Activated effector memory CD4-positive, alpha-beta T cell treated with Interleukin-2 at 50 U/mL for 16 hours (primary cell): ENCODE results near the gene TUBGCP6.
A peak's percentile ranks its signal among the peaks of the same experiment; 100 is the strongest.

Source experiments
- DNase-seq: peaks from one replicate; pipeline ENCODE4 v3.0.0-alpha.2; 2020

TUBGCP6 gene

DNA sequence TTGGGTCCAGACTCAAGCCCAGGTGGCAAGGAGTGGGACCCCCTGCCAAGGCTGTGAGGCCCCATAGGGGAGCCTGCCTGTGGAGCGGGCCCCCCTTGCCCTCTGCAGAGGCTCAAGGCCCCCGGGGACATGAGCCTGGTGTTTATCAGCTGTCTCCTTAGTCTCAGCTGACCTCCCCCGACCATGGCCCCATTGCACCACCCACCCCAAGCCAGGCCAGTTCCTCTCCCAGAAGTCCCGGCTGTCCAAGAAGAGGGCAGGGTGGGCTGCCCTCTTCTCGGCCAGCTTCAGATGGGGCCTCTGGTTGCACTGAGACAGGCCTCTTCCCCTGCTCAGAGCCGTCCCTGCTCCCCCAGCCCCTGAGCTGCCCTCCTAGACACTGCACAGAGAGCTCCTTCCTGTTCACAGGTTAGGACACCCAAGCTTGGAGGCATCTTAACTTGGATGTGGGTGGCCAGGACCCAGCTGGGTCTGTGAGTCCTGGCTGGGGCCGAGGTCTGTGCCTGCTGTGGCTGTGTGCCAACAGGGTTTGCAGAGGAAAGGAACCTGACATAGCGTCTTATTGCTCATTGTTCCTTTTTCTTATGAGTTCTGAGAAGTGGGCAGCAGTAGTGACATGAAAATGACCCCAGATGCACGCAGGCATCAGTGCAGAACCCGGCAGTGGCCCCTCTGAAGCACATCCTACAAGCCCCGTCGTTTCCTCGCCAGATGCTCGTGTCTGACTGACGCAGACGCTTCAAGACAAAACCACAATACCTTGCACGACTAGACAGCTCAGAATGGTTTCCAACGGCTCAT, 53.7 kb downstream of the TUBGCP6 start:
- peak; percentile 72 for DNase-seq

DNA sequence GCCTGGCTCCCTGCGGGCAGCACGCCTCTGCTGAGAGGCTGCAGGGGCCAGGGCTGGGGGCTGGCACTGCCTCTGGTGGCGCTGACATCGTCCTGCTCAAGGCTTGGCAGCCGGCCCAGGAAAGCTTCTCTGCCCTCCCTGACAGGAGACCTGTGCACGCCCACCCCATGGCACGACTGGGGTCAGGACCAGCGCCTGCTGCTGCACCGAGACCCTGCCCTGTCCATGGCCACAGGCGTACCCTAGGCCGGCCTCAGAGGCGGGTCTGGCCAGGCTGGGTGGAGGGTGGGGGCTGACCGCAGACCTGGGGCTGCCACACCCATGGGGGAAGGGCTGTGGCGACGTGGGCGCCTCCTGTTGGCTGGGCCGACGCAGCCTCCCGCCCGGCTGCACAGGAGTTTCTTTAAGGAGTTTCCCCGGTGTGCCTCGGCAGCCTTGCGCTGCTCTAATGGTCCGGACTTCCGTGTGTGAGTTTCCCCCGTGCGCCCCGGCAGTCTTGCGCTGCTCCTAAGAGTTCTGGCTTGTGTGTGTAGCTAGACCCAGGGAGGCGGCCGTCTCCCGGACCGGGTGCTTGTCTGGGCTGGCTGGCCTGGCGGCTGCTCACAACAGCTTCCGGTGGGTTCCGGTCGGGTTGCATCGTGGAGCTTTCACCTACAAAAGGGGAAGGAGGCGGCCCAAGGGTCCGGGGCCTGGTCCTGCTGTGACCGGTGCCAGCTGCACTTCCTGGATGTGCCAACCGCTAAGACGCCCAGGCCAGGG, 54.5 kb downstream of the TUBGCP6 start:
- peak; percentile 77 for DNase-seq

DNA sequence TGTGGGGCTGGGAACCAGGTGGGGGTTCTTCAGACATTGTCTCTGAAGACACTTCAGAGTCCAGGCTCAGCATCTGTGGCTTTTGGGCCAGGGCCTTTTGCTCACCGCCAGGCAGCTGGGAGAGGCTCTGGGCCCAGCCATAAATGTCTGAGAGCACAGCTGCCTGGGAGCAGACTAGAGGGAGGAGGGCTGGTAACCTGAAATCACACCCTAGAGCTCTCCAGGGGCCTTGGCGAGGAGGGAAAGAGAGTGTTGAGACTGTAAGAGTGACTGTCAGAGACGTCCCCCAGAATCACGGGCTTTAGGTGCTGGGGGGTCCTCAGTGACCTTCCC, 55.0 kb downstream of the TUBGCP6 start:
- DNase-seq: no peak

DNA sequence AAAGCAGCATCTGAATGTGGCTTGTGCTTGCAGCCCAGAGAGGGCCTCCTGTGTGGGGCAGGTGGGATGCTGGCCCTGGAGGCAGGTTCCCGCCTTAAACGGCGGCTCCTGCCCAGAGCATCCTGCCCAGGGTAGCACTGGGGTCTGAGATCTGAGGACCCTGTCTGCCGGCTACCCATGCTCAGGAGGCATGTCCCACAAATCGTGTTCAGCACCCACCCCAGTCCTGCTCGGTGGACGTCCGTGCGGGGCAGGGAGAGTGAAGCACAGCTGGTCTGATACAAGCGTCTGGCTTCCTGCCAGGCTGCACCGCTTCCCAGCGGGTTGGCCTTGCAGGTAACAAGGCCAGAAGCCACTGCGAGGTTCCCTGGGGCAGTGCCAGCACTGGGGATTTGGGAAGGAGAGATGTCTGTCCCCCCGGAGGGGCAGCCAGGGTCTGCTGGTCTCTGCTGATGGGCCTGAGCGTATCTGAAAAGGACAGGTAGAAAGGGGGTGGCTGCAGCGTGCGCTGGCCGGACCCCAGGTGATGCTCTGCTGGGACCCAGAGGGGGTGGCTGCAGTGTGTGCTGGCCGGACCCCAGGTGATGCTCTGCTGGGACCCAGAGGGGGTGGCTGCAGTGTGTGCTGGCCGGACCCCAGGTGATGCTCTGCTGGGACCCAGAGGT, 55.5 kb downstream of the TUBGCP6 start:
- DNase-seq: no peak

DNA sequence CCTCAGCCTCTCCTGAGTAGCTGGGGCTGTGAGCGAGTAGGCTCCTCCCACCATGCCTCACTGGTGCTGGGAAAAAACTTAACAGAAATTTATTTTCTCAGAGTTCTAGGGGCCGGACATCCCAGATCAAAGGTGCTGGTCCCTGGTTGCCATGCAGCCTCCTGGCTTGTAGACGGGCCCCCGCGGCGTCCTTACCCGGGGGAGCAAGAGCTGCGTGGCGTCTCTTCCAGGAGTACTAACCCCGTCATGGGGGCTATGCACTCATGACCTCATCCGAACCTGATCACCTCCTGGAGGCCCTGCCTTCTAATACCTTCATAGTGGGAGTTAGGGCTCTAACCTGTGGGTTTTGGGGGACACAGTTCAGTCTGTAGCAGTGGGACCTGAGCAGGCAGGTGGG, 56.5 kb downstream of the TUBGCP6 start:
- DNase-seq: no peak

DNA sequence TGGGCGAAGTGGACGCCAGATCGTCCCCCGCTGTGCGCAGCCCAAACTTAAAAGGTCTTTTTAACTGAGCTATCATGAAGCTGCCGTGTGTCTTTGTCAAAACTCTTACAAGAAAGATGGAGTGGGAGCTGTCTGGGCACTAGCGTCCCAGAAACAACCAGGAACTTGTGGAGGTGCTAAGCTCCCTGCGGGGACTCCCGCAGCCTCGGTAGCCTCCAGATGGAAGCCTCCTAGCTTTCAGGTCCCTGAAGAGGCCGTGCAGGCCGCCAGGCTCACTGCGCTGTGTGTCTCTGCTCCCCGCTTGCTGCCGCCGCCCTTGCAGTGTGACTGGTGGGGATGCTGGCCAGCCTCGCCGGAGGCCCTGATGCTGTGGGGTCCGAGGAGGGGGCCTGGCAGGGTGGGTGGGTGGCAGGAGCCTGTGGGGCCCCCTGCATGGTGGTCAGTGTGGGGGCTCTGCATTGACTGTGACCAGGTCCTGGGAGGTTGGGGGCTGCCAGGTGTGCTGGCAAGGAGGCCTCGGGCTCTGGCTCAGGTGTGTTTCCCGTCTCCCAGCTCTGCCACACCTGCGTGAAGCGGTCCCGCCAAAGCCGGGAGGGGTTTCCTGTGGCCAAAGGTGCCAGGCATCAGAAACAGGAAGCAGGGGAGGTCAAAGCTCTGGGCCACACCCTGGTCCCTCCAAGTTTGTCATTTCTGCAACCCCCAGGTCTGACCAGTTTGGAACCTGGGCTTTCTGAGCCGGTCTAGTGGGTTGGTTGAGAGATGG, 57.9 kb downstream of the TUBGCP6 start:
- no peak for DNase-seq

DNA sequence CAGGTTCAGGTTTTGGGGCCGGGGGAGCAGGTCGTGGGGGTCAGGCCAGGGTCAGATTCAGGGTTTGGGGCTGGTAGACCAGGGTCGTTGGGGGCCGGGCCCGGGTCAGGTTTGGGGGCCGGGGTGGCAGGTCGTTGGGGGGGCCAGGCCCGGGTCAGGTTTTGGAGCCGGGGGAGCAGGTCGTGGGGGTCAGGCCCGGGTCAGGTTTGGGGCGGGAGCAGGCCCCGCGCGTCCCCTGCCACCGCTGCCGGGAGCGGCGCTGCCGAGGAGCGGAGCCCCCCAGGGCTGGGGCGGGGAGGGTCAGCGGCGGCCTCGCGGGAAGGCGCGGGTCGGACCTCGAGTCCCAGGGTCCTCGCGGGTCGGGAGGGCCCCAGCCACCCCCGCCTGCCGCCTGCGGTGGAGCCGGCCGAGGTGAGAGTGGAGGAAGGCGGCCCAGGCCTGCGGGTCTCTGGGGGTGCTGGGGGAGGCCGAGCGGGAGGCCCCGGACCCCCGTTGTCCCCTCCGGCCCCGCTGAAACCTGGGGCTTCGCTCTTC, 58.6 kb downstream of the TUBGCP6 start:
- DNase-seq: no peak

DNA sequence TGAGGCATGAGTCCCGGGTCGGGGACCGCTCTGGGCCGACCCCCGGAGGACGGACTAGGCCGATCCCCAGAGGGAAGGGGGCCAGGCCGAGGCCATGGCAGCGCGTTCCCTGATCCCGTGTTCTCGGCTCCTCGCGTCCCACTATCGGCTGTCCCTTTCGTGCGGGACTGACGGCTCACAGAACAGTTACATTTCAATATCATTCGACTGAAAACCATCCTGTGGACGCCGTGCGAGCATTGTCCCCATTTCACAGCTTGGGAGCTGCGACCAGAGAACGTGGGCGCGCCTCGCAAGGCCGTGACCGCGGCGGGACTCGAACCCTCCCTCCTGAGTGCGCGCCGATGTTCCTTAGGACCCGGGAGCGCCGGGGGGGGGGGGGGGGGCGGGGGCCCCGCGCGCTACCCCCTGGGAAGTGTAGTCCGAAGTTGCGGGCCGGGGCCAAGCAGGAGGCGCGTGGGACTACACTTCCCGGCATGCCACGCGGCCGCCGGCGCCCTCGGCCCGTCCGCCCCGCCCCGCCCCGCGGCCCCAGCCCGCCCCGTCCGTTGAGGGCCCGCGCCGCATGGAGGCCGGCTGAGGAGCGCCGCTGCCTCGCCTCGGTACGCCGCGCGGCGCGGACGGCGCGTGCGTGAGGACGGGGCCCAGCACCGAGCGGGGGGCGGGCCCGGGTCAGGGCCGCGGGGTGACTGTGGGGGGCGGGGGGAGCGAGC, 59.3 kb downstream of the TUBGCP6 start, which contains the start of gene TRABD:
Gene TRABD (plus strand): TSS at position 539 of the 713 bp plus-strand sequence. CDS start 7,148 bp downstream, outside the sequence.
- DNase-seq: peak; percentile 83

DNA sequence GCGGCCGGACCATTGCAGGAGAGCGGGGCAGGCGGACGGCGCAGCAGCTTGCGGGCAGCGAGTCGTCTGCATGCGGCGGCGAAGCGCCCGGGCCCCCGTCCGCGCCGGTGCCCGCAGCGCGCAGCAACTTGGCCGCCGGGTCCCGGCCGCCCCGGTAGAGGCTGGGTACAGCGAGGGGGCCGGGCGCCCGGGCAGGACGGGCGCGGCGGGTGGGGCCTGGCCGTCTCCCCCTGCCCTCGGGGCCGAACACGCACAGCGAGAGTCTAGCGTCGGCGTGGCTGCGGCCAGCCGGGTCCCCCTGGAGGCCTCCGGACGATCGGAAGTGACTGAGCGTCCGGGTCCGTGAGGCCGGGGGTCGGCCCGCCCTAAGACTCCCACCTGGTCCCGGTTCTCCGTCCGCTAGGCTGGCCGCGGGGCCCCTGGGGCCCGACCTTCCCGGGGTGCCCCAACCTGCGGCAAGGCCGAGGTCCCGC, 59.9 kb downstream of the TUBGCP6 start:
- DNase-seq: no peak

DNA sequence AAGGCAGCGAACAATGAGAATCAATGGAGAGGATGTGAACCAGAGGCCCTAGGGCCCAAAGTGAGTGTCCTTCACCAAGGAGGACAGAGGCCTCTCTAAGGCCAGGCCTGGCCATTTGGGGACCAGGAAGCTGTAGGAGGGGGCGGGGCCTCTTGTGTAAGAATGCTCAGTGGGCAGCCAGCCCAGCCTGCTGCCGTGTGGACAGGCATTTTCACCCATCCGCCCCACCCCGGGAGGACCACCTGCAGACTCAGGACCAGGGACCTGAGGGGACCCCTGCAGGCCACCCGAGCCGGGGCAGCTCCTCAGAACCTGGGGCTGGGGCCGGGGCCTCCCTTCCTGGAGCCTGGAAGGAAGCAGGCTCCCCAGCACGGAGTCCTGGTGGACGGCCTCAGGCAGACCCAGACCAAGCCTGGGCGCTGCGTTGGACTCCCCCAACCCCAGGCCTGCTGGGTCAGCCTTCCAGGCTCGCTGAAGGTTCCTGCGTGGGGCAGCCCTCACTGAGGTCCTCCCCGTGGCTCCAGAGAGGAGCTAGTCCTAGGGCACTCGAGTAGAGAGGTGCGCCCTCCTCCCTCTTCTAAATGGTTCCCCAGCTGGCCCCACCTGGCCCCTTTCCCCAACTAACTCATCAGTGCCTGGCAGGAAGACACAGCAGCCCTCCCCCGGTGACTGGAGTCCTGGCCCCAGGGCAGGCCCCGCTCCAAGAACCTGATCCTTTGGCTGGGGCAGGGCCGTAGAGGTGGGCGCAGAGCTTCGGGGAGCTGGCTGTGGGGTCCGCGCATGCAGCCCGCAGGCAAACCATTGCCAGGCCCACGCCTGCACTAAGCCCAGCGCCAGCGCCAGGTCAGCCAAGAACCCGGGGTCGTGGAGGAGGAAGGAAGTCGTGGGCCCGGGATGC, 60.6 kb downstream of the TUBGCP6 start:
- DNase-seq: no peak

DNA sequence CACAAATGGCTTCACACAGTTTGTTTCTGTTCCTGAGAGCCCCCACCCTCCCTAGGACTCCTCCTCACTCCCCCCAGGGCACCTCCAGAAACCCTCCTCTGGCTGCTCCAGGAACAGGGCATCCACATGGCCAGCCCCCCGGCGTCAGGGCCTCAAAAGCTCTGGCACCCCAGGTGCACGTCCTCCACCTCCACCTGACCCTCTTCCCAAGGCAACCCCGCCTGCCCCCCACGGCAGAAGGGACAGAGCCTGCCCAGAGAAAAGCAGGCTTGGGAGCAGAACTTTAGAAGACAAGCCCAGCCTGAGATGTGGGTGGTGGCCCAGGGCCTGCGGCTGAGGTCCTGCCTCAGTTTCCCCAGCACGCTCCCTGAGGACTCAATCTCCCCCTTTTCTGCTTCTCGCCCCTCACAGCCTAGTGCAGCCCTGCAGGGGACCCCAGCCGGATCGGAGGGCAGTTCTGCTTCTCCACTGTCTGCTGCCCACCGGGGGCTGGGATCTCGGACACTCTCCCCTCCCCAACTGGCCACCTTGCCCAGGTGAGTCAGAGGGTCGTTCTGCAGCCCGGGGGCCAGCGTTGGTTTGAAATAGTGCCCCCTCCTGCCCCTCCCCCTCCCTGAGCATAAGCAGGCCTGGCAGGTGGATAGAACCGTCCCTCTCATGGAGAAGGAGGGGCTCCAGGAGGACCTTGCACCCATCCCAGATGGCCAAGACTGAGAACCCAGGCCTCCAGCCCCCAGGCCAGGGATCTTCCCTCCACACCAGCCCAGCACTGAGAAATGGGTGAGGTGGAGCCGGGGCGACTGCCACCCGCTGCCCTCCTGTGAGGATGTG, 61.5 kb downstream of the TUBGCP6 start:
- no peak for DNase-seq

DNA sequence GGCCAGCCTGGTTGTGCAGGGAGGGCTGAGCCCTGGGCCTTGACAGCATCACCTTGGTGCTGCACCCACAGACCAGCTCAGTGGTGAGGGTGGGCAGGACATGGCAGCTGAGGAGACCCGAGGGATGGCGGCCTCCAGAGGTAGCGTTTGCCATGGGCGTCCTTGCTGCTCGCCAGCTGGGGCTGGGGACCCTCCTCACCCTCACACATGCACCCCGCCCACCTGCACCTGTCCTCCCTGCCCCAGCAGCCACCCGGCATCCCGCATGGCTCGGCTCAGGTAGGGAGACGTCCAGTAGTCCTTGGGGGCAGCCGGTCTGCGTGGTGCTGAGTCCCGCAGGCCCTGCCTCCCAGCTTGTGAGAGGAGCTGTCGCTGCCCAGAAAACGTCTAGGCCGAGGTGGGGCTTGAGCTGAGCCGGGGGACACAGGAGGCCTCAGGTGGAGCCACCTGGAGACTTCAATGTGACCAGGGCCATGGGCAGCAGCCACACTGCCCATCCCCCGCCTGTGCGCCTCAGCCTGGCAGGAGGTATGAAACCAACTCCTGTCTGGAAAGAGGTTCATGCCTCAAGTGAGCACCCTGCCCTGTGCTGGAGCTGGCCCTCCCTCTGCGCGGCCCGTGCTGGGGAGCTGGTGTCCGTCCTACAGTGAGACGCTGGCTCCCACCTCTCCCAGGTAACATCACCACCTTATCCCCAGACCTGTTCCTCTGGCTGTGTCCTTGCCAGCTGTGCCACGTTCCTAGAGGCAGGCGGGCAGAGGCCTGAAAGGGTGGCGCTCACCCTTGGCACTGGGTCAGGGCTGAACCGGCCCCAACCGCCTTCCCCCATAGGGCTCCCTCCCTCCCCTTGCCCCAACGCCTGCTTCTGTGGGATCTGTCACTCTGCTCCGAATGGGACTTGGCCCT, 62.4 kb downstream of the TUBGCP6 start:
- no peak for DNase-seq

DNA sequence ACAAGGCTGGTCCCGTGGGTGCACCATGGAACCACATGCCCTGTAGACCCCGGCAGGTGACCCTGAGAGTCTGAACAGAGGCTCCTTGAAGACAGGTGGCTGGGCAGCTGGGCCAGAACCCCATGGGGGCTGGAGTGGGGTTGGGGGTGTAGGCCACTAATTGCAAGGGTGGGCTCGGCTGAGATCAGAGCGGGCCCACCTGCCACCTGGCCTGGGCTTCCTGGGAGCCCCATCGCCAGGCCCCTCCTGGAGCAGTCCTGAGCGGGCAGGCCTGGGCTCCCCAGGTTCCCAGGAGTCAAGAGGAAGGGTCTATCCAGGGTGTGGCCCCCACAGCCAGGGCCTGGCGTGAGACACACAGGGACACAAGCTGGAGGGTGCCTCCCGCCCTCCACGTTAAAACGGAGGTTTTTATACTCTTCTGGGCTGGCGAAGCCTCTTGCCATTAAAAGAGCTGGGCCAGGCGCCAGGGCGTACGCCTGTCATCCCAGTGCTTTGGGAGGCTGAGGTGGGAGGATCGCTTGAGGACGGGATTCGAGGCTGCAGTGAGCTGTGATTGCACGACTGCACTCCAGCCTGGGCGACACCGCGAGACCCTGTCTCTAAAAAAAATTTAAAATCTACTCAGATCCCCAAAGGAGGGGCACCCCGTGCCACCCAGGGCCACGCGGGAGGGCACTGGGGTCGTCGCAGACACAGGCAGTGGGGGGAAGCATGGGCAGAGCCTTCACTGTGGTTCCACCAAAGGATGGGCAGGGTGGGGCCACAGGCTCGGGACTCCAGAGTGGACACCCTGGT, 63.9 kb downstream of the TUBGCP6 start:
- DNase-seq: no peak

DNA sequence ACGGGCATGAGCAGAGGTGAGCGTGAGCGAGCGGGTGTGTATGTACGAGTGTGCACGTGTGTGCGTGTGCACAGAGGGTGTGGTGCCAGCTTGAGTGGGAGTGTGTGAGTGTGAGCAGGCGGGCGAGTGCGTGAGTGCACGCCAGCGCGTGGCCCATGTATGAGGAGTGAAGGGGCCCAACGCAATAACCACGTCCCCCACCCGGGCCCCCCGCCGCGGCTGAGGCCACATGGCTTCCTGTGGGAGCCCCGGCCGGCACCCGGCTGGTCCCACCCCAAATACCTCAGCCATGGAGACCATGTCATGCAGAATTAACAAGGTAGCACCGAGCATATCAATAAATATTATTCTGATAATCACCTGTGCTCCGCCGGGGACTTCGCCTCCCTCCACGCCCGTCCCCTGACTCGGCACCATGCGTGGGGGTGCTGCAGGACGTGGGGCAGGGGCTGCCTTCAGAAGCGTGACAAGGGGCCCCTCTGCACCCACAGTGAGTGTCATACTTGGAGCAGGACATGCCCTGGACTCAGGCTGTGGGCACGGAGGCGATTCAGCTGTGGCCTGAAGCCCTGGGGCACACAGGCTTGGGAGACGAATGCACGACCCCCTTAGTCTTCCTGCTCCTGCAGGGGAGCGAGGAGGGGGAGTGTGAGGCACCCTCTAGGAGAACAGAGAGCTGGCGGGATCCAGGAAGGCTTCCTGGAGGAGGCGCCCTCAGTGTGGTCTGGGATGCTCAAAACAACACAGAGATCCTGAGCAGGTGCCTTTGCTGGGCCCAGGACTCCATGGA, 64.7 kb downstream of the TUBGCP6 start:
- DNase-seq: no peak

DNA sequence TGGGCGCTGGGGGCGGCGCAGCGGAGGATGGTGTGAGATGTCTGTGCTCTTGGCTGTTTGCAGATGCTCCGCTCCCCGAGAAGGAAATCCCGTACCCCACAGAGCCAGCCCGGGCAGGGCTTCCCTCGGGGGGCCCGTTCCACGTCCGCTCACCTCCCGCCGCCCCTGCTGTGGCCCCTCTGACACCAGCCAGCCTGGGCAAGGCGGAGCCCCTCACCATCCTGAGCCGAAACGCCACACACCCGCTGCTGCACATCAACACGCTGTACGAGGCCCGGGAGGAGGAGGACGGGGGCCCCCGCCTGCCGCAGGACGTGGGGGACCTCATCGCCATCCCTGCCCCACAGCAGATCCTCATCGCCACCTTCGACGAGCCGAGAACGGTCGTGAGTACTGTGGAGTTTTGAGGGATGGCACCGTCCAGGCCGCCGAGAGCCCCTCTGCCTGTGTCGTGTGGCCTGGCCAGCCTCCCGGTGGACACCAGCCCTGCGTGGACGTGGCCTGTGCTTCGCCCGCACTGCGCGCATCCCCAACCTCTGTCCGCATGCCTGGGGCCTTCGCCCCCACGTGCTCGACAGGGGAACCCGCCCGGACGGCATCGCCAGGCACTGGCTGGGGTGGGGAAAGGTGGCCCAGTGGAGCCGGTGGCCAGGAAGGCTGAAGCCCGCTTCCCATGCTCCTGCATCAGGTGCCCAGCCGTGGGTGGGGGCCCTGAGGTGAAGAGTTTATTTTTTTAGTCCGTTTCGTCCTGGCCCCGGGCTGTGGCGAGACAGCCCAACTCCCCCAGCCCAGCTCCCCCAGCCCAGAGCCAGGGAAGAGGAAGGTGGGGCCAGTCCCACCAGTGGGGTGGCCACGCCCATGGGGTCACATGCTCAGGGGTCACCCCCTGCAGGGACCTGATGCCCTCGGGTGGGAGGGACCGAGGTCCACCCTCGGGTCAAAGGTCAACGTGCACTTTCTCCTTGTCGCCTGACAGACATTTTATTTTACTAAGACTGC, 65.7 kb downstream of the TUBGCP6 start:
- DNase-seq: no peak

DNA sequence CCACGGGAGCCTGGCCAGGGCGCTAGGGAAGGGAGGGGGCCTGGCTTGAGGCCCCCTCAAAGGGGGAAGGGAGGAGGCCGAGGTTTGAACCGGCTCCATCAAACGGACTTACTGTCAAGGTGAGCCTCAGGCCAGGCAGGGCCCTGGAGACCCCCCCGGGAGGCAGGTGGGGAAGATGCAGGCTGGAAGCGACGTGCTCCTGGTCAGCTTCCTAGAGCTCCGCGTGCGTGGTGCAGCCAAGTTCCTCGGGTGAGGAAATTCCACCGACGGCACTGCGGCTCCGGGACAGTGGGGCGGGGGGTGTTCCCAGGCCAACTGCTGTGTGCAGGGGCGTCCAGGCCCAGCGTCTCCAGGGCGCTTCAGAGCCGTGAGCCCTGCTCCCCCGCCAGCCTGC, 66.4 kb downstream of the TUBGCP6 start:
- DNase-seq: no peak
